ENCODE results near the gene LSAMP. TPM values are rescaled to one million over a fixed set of nuclear protein-coding genes. Genes with fewer than 3 reads are reported as not detected.

The LSAMP gene
- total and polyA plus RNA-seq, 2 of the 4 experiments (the other 2 are of a cell fraction): 7.9 to 8.0 TPM

GRCh38 chr3:115921711-115922110 is 523.6 kb downstream of the LSAMP start:
- Histone ChIP-seq H3K4me1 (ENCODE audit: control insufficient read depth, insufficient read depth, low read length) (no peaks in the 10 kb centered on the region), H3K9ac (ENCODE audit: low read depth, low read length) (no peak overlapping the region), H2AK9ac (replicated peaks; ENCODE audit: low read depth, low read length, poor library complexity) (no peak overlapping the region), H3K27me3 (ENCODE audit: control insufficient read depth, insufficient read depth, low read length) (no peaks in the 10 kb centered on the region), H3K4me3 (ENCODE audit: insufficient read depth, low read depth, low read length) (no peak overlapping the region), H2BK15ac (ENCODE audit: low read depth, low read length) (no peak overlapping the region), H4K5ac (ENCODE audit: low read depth, low read length) (no peak overlapping the region), H4K20me1 (ENCODE audit: insufficient read depth, low read length) (no peaks in the 10 kb centered on the region), H2AK5ac (ENCODE audit: low read depth, low read length) (no peak overlapping the region), H3K4ac (ENCODE audit: low read depth, low read length) (no peak overlapping the region), H3K14ac (replicated peaks; ENCODE audit: low read depth, low read length) (no peak overlapping the region), H3K9me1 (ENCODE audit: insufficient read depth, low read length) (no peaks in the 10 kb centered on the region), H2BK5ac (ENCODE audit: low read depth, low read length, poor library complexity, severe bottlenecking) (no peak overlapping the region), H3K23ac (ENCODE audit: low read depth, low read length) (no peak overlapping the region), H3K36me3 (ENCODE audit: control insufficient read depth, insufficient read depth, low read length) (no peaks in the 10 kb centered on the region), H3K56ac (ENCODE audit: extremely low read depth, insufficient read depth, low read length) (no peak overlapping the region), H3K79me1 (ENCODE audit: low read depth in 1 of 2, low read length in 2 of 2) (no peaks in the 10 kb centered on the region), H4K91ac (ENCODE audit: insufficient read depth, low read depth, low read length) (no peak overlapping the region), H2BK20ac (ENCODE audit: low read depth, low read length) (no peak overlapping the region), H3K18ac (ENCODE audit: low read depth, low read length) (no peak overlapping the region), H2AFZ (replicated peaks; ENCODE audit: low read length, poor library complexity) (no peak overlapping the region), H3K4me2 (ENCODE audit: low read depth, low read length) (no peak overlapping the region), H3K9me3 (ENCODE audit: control insufficient read depth, insufficient read depth, low read length) (no peaks in the 10 kb centered on the region), H2BK120ac (ENCODE audit: low read depth, low read length) (no peak overlapping the region), H4K8ac (ENCODE audit: low read depth in 2 of 2, low read length in 2 of 2) (no peak overlapping the region), H3K27ac (ENCODE audit: insufficient read depth, low read length) (no peak overlapping the region)
- intact Hi-C loops (cut with micrococcal nuclease): loop anchor here (2.0 to 5.0 kb wide), 2 partner anchors 64 to 99 kb away; no protein-coding TSS in a partner anchor
- DNase-seq (no peak), ATAC-seq (ENCODE audit: low read depth) (no peak)
- dilution Hi-C loops (cut with HindIII; ENCODE audit: low sequenced_read_pairs, unreplicated experiment): no loop called here
- BruUV-seq (replicated peaks): no TSS peak
- POLR2A ChIA-PET (ENCODE audit: unreplicated experiment): no interaction called here
- CTCF ChIA-PET: interaction anchor here (1.5 to 1.7 kb wide), 3 partner anchors 11 to 19 kb away, joined by 4 to 7 read pairs (median 5); no protein-coding TSS in a partner anchor
- no peak for TF ChIP-seq RAD21 (IDR thresholded peaks at IDR 0.05; ENCODE audit: low read length)
- no peak for TF ChIP-seq SMC3 (IDR thresholded peaks at IDR 0.05; ENCODE audit: low read depth, low read length)
- no peak for TF ChIP-seq MAFK (IDR thresholded peaks at IDR 0.05; ENCODE audit: low read depth, low read length)
- TF ChIP-seq ELK1 (IDR thresholded peaks at IDR 0.05; ENCODE audit: borderline replicate concordance, low read depth, low read length): no peak
- TF ChIP-seq CEBPB (IDR thresholded peaks at IDR 0.05; ENCODE audit: low read depth, low read length): no peak
- TF ChIP-seq BHLHE40 (IDR thresholded peaks at IDR 0.05; ENCODE audit: low read depth, low read length): no peak
- no peak for TF ChIP-seq MXI1 (IDR thresholded peaks at IDR 0.05; ENCODE audit: borderline replicate concordance, low read depth, low read length)
- no peak for TF ChIP-seq RCOR1 (IDR thresholded peaks at IDR 0.05; ENCODE audit: insufficient replicate concordance, low read length)
- TF ChIP-seq MAZ (IDR thresholded peaks at IDR 0.05; ENCODE audit: borderline replicate concordance, low read depth, low read length): no peak
- no peak for TF ChIP-seq CTCF (conservative IDR thresholded peaks at IDR 0.05; ENCODE audit: low read depth, low read length)
- TF ChIP-seq USF2 (IDR thresholded peaks at IDR 0.05; ENCODE audit: low read depth, low read length): no peak
- TF ChIP-seq NFE2L2 (IDR thresholded peaks at IDR 0.05; ENCODE audit: low read depth, low read length): no peak
- TF ChIP-seq FOS (IDR thresholded peaks at IDR 0.05; ENCODE audit: low read depth, low read length): no peak
- TF ChIP-seq POLR2A (IDR thresholded peaks at IDR 0.05; ENCODE audit: low read depth, low read length): no peak
- TF ChIP-seq RFX5 (IDR thresholded peaks at IDR 0.05; ENCODE audit: low read depth, low read length): no peak
- no peak for TF ChIP-seq CHD1 (IDR thresholded peaks at IDR 0.05; ENCODE audit: low read depth, low read length)
- in situ Hi-C loops (cut with MboI; ENCODE audit: low sequenced_read_pairs): no loop called here
